ENCODE results near the gene IL1RAPL2.
"Not testable (repeated sequence)": the region's sequence is repeated elsewhere in the genome, so short reads cannot be mapped to it uniquely, and the experiment has no call there.

The IL1RAPL2 gene

GRCh38 chrX:105189093-105189492, 623.1 kb downstream of the IL1RAPL2 start:
- no peak for DNase-seq

GRCh38 chrX:105190252-105190853, 624.4 kb downstream of the IL1RAPL2 start:
- DNase-seq, result peak in 1 of 2 donors; percentile 15

- DNase-seq, result no peak
Observed at GRCh38 chrX:105191878-105192277, 625.9 kb downstream of the IL1RAPL2 start.

- no peak for DNase-seq
Observed at GRCh38 chrX:105209406-105209805, 643.4 kb downstream of the IL1RAPL2 start.

DNA sequence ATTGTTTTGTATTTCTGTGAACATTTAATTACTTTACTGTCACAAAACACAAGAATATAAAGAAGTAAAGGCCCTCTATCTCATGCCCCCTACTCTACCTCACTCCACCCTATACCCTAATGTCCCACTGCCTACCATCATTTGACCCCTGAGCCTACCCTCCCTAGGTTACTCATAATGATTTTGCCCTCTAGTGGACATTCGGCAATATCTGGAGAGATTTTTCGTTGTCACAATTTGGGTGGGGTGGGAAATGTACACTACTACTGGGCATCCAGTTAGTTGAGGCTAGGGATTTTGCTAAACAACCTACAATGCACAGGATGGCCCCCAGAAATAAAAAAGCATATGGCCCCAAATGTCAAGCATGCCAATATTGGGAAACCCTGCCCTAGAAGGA, 644.3 kb downstream of the IL1RAPL2 start:
- DNase-seq, result no peak

DNA sequence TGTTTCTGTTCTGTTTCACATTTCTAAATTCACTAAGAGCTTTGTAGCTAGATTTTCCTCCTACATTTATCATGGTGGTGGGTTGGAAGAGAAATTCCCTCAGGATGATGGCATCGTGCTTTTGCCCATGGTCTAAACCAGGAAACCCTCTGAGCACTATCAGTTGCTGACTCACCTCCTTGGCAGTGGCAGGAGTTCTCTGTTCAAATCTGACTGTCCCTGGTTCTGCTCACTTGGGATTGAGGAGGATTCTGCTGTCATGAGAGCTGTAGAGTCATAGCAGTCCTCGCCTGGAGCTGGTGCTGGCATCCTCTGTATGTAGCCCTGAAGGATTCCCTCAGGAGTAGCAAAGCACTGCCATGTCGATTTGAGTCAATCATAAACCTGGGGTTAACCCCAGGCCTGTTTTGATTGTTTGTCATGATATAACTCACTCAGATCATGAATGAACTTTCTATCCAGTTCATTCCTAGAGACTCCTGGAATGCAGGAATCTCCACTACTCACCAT, 645.1 kb downstream of the IL1RAPL2 start:
- no peak for DNase-seq

DNA sequence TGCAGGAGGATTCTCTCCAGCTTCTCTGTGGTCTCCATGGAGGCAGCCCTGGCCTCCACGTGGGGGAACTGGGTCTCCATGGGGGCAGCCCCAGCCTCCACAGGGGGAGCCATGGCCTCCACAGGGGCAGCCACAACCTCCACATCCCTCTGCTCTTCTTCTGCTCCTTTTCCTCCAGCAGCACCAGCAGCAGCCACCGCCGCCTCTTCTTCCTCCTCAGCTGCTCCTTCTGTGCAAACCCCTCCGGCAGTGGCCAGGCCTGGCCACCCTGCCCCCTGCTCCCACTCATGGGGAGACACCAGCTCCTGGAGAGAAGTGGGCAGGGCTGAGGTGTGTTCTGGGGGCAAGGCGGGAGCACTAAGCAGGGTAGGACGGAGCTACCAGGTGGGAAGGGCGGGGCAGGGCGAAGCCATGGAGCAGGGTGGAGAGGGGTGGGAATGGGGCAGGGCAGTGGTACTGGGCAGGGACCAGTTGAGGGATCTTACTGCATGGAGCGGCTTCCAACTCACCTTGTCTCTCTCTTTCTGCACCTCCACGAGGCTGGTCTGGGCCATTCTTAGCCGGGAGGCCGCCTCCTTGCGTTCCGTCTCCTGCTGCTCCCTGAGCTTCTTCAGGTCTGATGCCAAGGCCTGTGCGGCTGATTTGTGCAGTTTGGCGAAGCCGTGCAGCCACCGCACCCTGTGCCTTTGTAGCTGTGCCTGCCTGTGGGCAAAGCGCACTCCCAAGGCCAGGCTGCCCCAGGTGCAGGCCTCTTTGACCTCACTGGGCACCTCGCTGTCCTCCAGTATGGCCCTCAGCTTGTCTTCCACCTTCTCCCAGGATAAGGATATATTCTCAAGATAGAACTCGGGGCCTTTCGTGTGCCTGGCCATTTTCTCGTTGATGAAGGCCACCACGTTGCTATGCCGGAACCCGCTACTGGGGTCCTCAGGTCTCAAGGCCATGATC, 653.7 kb downstream of the IL1RAPL2 start:
- no peak for DNase-seq

DNA sequence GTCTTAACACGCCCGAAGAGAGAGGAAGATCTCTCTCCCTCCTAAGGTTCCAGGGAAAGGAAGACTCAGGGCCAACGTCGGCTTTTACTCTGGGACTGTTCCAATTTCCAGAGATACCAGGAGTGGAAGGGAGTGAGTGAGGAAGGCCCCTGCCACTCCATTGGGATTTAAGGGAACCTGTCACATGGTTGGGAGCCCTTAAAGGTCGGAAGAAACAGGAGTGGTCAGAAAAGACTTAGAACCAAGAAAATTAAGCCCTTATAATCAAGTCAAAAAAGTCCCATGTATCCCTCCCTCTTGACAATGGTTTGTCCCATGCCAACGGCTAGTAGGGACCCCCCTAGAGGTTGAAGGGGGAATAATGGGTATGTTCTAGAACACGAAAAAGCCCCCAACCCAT, 654.6 kb downstream of the IL1RAPL2 start, which contains the start of gene TEX13A:
Gene TEX13A (minus strand): TSS at position 59 of the 400 bp plus-strand sequence. CDS start 297 bp downstream, outside the sequence.
- DNase-seq, result no peak

DNA sequence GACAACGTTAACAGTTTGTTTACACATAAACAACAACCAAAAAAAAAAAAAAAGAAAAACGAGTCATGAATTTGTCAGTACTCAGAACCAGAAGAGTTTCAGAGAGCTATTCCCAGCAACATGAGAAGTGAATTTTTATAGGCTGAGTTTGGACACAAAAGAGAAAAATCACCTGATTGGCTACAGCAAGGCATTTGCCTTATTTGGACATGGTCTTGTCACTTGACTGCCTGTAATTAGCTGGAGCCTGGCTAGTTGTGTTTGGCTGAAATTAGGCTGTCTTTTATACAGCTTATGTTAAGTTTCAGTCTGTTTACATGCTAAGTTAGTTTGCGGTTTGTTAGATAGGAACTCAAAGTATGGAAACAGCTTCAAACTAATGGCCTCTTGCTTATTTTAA, 655.4 kb downstream of the IL1RAPL2 start:
- DNase-seq, result no peak

- no peak for DNase-seq
Observed at GRCh38 chrX:105226499-105226898, 660.5 kb downstream of the IL1RAPL2 start.

- DNase-seq, result no peak
Observed at GRCh38 chrX:105228602-105229001, 662.6 kb downstream of the IL1RAPL2 start.

GRCh38 chrX:105229146-105229545, 663.1 kb downstream of the IL1RAPL2 start:
- no peak for DNase-seq

- not testable (repeated sequence) for DNase-seq
Observed at GRCh38 chrX:105237407-105237806, 671.4 kb downstream of the IL1RAPL2 start.

- no peak for DNase-seq
Observed at GRCh38 chrX:105241056-105241455, 675.1 kb downstream of the IL1RAPL2 start.

DNA sequence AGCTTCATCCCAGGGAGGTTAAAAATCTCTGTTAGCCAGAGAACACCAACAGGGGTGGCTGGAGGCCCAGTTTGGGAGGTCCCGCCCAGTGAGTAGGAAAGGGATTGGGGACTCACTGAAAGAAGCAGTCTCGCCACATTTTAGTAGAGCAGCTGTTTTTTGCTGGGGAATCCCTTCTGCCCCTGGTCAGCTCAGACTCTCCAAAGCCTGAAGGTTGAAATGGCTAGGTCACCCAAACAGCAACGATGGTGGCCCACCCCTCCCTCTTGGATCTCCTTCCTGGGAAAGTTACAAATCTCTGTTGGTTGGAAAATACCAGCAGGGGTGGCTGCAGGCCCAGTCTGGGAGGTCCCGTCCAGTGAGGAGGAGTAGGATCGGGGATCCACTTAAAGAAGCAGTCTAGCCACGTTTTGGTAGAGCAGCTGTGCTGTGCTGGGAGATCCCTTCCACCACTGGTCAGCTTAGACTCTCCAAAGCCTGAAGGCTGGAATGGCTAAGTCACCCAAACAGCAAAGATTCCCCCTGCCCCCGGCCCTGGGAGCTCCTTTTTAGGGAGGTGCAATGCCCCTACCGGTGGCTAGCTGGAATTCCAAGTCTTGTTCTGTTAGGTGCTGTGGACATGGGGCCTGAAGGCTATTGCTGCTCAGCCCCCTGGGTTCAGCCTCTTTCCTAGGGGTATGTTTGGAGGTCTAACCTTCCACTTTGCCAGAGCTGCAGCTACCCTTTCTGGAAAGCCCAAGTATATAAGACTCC, 694.5 kb downstream of the IL1RAPL2 start:
- no peak for DNase-seq

DNA sequence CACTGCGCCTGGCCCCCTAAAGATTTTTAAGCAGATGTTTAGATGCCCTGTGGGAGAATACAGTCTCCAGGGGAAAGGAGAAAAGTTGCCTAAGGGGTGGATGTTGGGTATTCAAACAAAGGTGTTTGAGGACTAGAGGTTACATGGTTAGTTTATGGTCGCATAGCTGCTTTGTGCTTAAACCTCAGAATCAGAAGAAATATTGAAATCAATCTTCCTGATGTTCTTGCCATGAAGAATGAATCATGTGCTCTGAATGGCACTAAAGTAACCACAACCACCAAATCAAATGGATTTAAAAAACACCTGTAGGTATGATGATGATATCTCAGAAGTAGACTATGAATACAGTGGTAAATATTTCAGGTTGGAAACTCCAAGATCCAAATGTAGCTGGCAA, 697.2 kb downstream of the IL1RAPL2 start:
- DNase-seq, result no peak

DNA sequence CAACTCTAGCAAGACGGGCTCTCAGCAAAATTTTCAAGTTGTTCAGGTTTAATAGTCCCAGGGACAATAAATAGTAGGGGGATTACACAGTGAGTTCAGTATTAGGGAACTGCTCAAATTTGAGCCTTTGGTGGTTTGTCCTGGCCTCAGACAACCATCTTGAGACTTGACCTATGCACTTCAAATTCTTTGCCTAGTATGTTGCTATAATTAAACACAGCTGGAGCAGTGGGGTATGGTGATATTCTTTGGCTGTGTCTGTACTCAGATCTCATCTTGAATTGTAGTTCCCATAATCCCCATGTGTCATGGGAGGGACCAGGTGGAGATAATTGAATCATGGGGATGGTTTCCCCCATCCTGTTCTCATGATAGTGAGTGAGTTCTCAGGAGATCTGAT, 697.8 kb downstream of the IL1RAPL2 start:
- DNase-seq, result no peak

GRCh38 chrX:105265093-105265492, 699.1 kb downstream of the IL1RAPL2 start:
- DNase-seq, result no peak

DNA sequence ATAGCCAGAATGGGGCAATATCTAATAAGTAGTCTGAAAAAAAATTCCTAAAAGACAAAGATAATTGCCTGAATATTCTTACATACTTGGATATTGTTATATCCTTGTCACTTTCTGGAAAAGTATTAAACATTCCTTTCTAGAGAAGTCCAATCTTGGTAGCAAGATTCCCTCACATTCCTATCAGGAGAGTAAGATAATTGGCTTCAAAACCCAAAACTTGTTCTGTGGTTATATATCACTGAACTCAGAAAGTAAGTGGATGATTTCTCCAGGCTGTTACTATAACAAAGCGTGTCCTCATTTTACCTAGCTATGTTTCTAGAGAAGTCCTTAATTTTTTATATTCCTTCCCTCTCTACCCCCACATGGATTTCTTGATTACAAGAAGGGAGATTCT, 700.5 kb downstream of the IL1RAPL2 start:
- DNase-seq, result no peak

- no peak for DNase-seq
Observed at GRCh38 chrX:105267167-105267566, 701.2 kb downstream of the IL1RAPL2 start.

DNA sequence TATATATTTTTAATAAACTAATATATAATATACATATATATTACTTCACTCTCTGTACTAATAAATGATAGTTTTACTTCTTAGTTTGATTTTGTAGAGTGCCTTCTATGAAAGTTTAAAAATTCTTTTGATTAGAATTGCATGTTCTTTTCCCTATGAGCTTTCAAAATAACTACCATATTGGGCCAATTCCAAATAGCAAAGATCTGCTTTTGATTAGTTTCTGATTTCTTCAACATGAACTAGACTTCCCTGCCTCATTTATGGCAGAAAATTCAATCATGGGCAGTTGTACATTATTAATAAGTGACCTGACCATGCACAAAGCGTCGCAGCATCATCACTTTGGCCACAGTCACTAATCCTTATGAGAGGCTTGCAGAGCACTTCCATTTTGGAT, 703.4 kb downstream of the IL1RAPL2 start:
- no peak for DNase-seq

DNA sequence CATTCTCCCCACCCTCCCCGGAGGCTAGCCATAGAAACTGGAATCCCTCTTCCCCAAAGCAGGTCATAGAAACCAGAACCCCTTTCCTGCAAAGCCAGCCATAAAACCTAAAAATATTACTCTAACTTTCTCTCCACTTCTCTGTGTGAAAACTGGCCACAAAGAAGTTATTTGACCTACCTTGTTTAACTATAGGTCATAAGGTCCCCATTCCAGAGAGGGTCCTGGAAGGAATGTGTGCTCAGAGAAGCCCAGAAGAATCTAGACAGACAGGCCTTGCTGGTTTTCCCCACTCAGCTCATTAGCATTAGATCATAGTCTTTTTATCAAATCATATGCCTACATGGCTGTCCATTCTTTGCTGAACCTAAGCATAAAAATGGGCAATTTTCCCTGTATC, 707.3 kb downstream of the IL1RAPL2 start:
- DNase-seq, result no peak

- no peak for DNase-seq
Observed at GRCh38 chrX:105274091-105274490, 708.1 kb downstream of the IL1RAPL2 start.

All from stimulated activated CD4-positive, alpha-beta T cell treated with anti-CD3 and anti-CD28 coated beads, Interleukin-2, amount 100 ng/mL, for 24 hours (primary cell).